Upper lobe of right lung (tissue), 1 donor: ENCODE results near the gene PITRM1. TPM values are rescaled to one million over a fixed set of nuclear protein-coding genes. Genes with fewer than 3 reads are reported as not detected.

Experiments used
- ATAC-seq: fragments of 200-7000 bp; cut with Tn5 transposase; one replicate; pipeline ENCODE4 v1.9.1; 2020; ENCODE audit warnings: mild to moderate bottlenecking, moderate library complexity
- DNase-seq: peaks from one replicate; pipeline ENCODE4 v3.0.0-alpha.2; 2020
- H3K27ac ChIP-seq: fragments of 200-600 bp; one replicate; pipeline ENCODE4 v1.8.0; 2022
- H3K27me3 ChIP-seq: fragments of 200-600 bp; one replicate; pipeline ENCODE4 v1.8.0; 2022; ENCODE audit warnings: mild to moderate bottlenecking
- H3K36me3 ChIP-seq: fragments of 200-600 bp; one replicate; pipeline ENCODE4 v1.8.0; 2022
- H3K4me1 ChIP-seq: fragments of 200-600 bp; one replicate; pipeline ENCODE4 v1.8.0; 2022
- H3K4me3 ChIP-seq: fragments of 200-600 bp; one replicate; pipeline ENCODE4 v1.8.0; 2022; ENCODE audit warnings: mild to moderate bottlenecking
- H3K9me3 ChIP-seq: fragments of 200-600 bp; one replicate; pipeline ENCODE4 v1.8.0; 2022
- CTCF ChIP-seq: fragments of 200-600 bp; IDR thresholded peaks from one replicate; pipeline ENCODE4 v1.8.0; 2022; ENCODE audit warnings: antibody characterized with exemption
- intact Hi-C: fragments of 100-400 bp; cut with DNase I; formaldehyde crosslinking; loops from one replicate; pipeline ENCODE4 v1.11.0; 2022
- total RNA-seq: library from RNA; stranded (reverse); fragmentation: NEBNext Ultra II Directional; extraction: Animal tissue kit (Norgen Biotek cat#: 25700); gene quantifications from one replicate; pipeline ENCODE4 v1.2.1, GENCODE V29; 2021
- donor health status: DM: no; HTN: yes; CAD: no; lungs with severe emphysema.

PITRM1 gene
- total RNA-seq, 1 donor from 2014 or later: 65.0 TPM

GRCh38 chr10:3111621-3112163 is 60.9 kb downstream of the PITRM1 start:
- no peak for ATAC-seq
- no peak overlapping the region for H3K4me3 ChIP-seq
- peaks cover 29% of the 10 kb centered on the region for H3K36me3 ChIP-seq
- H3K9me3 ChIP-seq: no peaks in the 10 kb centered on the region
- DNase-seq: no peak
- TF ChIP-seq CTCF: no peak
- H3K27me3 ChIP-seq: no peaks in the 10 kb centered on the region
- intact Hi-C loops: no loop called here
- H3K4me1 ChIP-seq: no peaks in the 10 kb centered on the region
- H3K27ac ChIP-seq: no peak overlapping the region

- no peak for ATAC-seq
- TF ChIP-seq CTCF: no peak
- Histone ChIP-seq H3K4me1 (no peaks in the 10 kb centered on the region), H3K27ac (no peak overlapping the region), H3K4me3 (no peak overlapping the region), H3K27me3 (no peaks in the 10 kb centered on the region), H3K9me3 (no peaks in the 10 kb centered on the region), H3K36me3 (peaks cover 26% of the 10 kb centered on the region)
- intact Hi-C loops: no loop called here
- no peak for DNase-seq
Measured at GRCh38 chr10:3110782-3111620, 61.6 kb downstream of the PITRM1 start.

- Histone ChIP-seq H3K27me3 (no peaks in the 10 kb centered on the region), H3K36me3 (peaks cover 26% of the 10 kb centered on the region), H3K4me3 (no peak overlapping the region), H3K27ac (no peak overlapping the region), H3K4me1 (no peaks in the 10 kb centered on the region), H3K9me3 (no peaks in the 10 kb centered on the region)
- no peak for TF ChIP-seq CTCF
- intact Hi-C loops: no loop called here
- DNase-seq: no peak
- no peak for ATAC-seq
Measured at GRCh38 chr10:3109633-3110032, 62.9 kb downstream of the PITRM1 start.

- ATAC-seq (no peak), DNase-seq (no peak)
- Histone ChIP-seq H3K9me3 (no peaks in the 10 kb centered on the region), H3K36me3 (peaks cover 26% of the 10 kb centered on the region), H3K27ac (no peak overlapping the region), H3K4me1 (no peaks in the 10 kb centered on the region), H3K27me3 (no peaks in the 10 kb centered on the region), H3K4me3 (no peak overlapping the region)
- no peak for TF ChIP-seq CTCF
- intact Hi-C loops: no loop called here
Measured at GRCh38 chr10:3109196-3109595, 63.4 kb downstream of the PITRM1 start.

- H3K36me3 ChIP-seq: peaks cover 24% of the 10 kb centered on the region
- TF ChIP-seq CTCF: no peak
- DNase-seq (no peak), ATAC-seq (no peak)
- no peak overlapping the region for H3K4me3 ChIP-seq
- H3K9me3 ChIP-seq: no peaks in the 10 kb centered on the region
- H3K27ac ChIP-seq: no peak overlapping the region
- intact Hi-C loops: no loop called here
- no peaks in the 10 kb centered on the region for H3K27me3 ChIP-seq
- H3K4me1 ChIP-seq: no peaks in the 10 kb centered on the region
Measured at GRCh38 chr10:3108575-3109105, 63.9 kb downstream of the PITRM1 start.
